ENCODE data around the gene CD99L2.

GRCh38 chrX:150864127-150864526, 34.3 kb downstream of the CD99L2 start:
- TF ChIP-seq CTCF (IDR thresholded peaks at IDR 0.05): no peak
- no peak for TF ChIP-seq POLR2A (IDR thresholded peaks at IDR 0.05)

Data from tibial nerve (tissue), 3 donors.